DMS153 (cell line): ENCODE results near the gene TMEM154.

Source experiments
- DNase-seq: peaks from one replicate; lab custom pipeline; 2025; lab: John Stamatoyannopoulos, UW

The TMEM154 gene

GRCh38 chr4:152696764-152697261, 17.0 kb upstream of the TMEM154 start:
- DNase-seq, result no peak

- no peak for DNase-seq
These were observed 14.1 kb upstream of the TMEM154 start for GRCh38 chr4:152693871-152694270.

DNA sequence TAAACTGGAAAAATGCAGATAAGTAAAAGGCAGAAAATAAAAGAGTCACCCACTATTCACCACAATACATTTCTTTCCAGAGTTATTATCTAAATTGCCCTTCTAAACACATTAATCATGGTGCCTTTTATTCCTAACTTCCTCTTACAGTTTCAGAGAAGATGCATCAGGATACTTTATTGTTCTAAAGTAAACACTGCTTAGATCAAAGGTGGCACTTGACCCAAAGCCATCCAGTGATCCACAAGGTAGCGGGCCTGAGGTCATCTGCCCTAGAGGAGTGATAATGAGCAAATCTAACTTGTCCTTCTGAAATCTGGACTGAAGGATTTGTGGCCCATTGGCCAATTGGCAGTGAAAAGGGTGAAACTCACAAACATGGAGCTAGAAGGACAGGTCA, 12.0 kb upstream of the TMEM154 start:
- peak; percentile 52 for DNase-seq

DNA sequence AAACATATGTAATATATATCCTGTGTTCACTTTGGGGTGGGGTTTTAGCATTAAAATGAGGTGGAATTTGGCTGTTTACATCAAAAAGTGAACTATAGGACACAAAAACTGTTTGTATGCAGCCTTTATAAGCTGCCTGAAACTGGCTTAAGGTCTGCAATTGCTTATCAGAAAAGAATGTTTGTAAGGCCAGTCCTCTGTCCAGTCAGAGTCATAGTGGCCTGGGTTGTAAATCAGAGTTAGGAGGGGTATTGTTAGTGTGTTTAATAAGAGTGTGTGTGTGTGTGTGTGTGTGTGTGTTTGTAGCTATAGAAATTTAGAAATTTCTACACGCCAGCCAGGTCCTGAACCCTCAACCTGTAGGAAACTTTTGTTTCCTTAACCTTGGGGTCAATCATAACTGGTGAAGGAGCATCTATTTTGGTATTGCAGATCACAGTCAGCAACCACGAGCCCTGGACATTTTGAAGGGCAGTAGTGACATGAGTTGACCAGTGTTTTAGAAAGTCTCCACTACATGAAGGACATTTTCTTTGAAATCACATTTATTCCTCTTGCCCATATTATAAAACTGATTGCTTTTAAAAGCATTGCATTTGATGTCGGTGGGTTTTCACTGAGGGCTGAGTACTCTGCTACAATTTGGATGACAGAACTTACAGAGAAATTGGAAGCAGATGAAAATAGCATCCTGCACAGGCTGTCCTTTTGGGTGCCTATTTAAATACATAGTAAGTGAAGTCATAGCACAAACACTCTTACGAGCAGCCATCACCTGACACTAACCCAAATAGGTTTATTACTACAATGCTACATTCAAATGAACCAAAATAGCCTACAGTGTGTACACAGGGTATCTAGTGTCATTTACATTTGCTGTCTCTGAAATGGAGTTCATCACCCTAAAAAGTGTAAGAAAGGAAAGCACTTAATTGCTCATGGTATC, 11.2 kb upstream of the TMEM154 start:
- peak; percentile 80 for DNase-seq

DNA sequence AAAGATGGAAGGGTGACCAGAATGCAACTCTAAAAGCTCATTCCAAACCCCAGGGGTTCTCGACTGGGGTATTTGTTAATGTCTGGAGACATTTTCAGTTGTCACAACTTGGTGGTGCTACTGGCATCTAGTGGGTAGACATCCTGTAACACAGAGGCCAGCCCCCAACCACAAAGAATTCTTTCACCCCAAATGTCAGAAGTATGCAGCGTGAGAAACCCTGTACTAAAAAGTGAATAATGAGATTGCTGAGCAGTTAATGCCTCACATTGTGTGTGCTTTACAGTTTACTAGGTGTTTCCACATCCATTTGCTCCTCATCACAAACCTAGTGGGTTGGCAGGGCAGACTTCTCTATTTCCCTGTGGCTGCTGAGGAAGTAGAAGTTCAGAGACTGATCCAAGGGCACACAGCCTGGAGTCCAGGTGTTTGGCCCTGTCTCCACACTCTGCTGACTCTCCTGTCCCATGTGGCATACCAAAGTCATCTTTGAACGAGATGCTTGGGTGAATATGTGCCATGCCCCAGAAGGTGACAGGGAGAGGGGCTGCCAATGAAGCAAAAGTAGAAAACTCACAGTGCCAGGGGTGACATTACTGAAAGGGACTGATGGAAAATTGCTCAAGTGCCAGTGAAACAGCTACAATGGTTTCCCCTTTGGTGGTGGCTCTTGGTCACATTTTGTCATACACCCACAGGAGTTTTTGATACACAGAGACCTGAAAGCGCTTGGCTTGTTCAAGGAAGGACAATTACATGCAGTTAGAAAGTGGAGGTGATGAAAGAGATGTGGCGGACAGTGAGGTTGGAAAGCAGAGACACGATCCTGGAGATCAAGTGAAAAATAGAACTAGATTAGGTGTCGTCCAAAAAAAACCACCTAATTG, 10.1 kb upstream of the TMEM154 start:
- no peak for DNase-seq

- no peak for DNase-seq
These were observed 8.3 kb upstream of the TMEM154 start for GRCh38 chr4:152687974-152688599.

- DNase-seq, result no peak
These were observed 6.7 kb upstream of the TMEM154 start for GRCh38 chr4:152686452-152687013.

DNA sequence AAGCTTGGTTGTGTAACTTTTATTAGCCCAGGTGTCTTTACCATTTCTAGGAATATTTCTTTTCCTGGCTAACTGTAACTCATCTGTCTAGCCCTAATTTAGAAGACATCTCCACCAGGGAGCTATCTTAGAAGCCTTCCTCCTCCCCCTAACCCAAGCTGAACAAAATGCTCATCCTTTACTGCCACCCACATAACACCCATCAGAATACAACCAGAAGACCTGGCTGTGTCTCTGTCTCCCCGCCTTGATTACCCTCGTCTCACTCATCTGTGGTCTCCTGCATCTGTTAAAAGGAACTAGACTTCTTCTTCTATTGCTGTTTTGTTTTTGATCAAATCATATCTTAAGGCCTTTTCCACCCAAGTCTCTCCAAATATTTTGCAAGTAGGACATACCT, 4.8 kb upstream of the TMEM154 start:
- DNase-seq, result no peak

DNA sequence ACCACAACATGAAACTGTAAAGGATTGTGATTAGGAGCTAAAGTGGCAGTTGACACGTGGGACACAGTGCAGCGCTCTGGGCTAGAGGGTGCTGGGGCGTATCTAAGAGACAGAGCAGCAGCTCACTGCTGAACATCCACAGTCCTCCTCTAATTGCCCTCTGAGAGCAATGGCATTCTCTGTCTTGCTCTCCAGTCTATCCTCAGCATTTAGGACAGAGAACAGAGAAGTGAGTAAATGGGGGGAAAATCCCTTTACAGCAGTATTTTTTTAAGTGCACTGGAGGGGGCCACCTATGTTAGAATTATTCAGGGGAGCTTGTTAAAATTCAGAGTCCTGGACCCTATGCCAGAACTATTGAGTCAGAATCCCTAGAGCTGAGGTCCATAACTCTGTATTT, 4.2 kb upstream of the TMEM154 start:
- DNase-seq, result no peak

DNA sequence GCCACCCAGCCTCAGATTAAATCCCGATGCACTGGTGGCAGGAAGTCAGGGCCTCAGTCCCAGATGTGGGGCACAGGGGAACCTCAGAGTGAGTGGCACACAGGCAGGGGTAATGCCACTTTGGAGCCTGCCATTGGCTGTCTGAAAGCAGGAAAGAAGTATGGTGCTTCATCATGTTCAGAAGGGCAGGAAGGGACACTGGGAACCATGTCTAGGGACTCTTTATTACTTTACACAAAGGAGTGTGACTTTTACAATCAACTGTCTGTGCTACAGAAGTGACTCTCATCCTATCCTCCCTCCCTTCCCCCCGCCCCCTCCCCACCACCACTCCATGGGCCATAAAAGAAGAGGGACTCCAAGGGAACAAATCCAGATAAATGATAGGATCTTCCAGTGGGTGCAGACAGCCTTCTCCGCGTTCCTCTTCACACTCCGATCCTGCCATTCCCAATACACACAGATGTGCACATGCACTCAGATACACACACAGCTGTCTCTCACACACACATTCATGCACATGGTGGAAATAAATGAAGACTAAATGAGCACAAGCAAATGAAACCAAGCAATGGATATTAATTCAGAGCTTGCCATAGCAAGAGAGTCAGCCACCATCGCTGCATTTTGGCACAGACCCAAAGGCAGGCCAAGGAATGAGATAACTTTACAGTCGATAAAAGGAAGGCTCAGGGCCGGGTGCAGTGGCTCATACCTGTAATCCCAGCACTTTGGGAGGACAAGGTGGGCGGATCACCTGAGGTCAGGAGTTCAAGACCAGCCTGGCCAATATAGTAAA, 2.5 kb upstream of the TMEM154 start:
- DNase-seq, result no peak

GRCh38 chr4:152680988-152681603, 1.3 kb upstream of the TMEM154 start:
- no peak for DNase-seq

- DNase-seq, result peak; percentile 78
These were observed 956 bp downstream of the TMEM154 start for GRCh38 chr4:152678841-152679240.

GRCh38 chr4:152677117-152677516, 2.7 kb downstream of the TMEM154 start:
- DNase-seq, result no peak

DNA sequence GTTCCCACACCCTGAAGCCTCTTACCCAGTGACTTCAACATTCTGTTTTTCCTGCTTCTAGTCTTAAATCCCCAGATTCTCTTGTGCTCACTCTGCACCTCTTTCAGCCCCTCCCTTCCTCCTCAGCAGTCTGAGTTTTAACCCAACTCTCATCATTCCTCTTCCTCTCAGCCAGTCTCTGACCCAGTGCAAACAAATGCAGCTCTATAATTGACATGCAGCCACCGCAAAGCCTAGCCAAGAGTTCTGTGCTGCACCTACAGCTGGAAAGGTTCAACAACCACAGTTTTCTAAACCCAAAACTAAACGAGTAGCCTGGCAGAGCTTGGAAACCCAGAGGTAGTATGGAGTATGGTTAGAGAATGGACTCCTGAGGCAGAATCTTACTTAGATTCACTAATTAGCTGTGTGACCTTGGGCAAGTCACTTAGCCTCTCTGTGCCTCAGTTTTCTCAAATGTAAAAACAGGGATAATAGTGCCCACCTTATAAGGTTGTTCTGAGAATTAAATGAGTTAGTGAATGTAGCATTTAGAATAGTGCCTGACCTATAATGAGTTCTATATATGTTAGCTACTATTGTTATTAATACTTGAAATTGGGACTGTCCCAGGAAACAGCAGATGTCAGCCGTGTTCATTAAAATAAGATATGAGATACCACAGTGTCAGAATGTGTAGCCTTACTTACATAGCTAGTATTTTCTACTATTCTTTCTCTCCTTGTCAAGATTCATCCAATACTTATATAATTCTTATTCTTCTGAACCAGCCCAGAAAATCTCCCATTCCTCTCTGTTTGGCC, 3.5 kb downstream of the TMEM154 start:
- no peak for DNase-seq

- DNase-seq, result no peak
These were observed 5.4 kb downstream of the TMEM154 start for GRCh38 chr4:152674359-152674758.

DNA sequence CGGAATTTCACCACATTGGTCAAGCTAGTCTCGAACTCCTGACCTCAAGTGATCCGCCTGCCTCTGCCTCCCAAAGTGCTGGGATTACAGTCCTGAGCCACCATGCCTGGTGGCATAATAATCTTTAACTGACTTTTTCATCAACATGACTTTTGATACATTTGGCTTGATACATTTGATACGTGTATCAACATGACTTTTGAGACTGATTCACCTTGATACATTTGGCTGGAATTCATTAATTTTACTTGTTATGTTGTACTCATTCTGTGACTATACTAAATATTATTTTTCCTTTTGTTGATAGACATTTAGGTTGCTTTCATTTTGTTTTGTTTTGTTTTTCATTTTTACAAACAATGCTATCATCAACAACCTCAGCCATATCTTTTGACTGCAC, 6.3 kb downstream of the TMEM154 start:
- no peak for DNase-seq

- no peak for DNase-seq
These were observed 7.3 kb downstream of the TMEM154 start for GRCh38 chr4:152672206-152673092.

- no peak for DNase-seq
These were observed 11.3 kb downstream of the TMEM154 start for GRCh38 chr4:152668338-152668964.
